ENCODE measurements around the gene UNC5B.

DNA sequence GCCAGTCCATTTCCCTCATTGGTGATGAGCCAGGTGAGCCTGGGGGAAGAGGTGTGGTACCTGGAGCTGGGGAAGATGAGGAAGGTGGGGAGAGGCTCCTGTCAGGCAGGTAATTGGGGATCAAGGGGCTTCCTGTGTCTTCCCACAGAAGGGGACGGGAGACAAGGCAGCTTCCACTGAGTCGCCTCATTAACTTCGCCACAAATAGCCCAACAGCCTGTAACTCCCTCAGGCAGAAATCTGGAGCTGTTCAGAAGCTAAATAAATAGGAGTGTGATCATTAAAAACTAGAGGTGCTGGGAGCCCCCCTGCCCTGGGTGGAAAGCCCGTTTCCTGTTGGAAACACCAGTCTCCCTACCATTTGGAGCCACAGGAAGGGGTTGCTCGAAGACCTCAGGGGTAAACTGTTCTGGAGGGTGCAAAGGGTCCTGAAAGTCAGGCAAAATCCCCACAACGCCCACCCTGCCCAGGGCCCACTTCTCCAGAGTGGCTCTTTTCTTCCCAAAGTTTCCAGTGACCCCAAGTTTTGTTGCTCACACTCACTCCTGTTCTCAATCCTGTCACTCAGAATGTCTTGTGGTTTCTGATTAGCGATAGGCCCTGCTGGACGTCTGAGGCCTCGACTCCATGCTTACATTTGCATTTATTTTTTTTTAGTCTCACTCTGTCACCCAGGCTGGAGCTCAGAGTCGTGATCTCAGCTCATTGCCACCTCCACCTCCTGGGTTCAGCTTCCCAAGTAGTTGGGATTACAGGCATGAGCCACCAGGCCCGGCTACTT lies 25.7 kb downstream of the UNC5B start:
- TF ChIP-seq, protein P1, sequence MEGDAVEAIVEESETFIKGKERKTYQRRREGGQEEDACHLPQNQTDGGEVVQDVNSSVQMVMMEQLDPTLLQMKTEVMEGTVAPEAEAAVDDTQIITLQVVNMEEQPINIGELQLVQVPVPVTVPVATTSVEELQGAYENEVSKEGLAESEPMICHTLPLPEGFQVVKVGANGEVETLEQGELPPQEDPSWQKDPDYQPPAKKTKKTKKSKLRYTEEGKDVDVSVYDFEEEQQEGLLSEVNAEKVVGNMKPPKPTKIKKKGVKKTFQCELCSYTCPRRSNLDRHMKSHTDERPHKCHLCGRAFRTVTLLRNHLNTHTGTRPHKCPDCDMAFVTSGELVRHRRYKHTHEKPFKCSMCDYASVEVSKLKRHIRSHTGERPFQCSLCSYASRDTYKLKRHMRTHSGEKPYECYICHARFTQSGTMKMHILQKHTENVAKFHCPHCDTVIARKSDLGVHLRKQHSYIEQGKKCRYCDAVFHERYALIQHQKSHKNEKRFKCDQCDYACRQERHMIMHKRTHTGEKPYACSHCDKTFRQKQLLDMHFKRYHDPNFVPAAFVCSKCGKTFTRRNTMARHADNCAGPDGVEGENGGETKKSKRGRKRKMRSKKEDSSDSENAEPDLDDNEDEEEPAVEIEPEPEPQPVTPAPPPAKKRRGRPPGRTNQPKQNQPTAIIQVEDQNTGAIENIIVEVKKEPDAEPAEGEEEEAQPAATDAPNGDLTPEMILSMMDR (IDR thresholded peaks at IDR 0.05) = no peak
- TF ChIP-seq POLR2AphosphoS5 (IDR thresholded peaks at IDR 0.05) (no peak), POLR2A (IDR thresholded peaks at IDR 0.05) (no peak)

Measured in sigmoid colon (tissue), 4 donors.